DOHH2 (cell line): Measurements from ENCODE around the gene MS4A7.
A peak's percentile ranks its signal among the peaks of the same experiment; 100 is the strongest.

Experiments used
- H3F3A ChIP-seq: fragments of 200-600 bp; sonication (generic), shearing (Covaris generic); 2 replicates; pipeline ENCODE4 v1.6.0; 2016; ENCODE audit warnings: antibody characterized with exemption, mild to moderate bottlenecking; ENCODE audit not compliant: control insufficient read depth, insufficient read depth
- H3K27ac ChIP-seq: fragments of 200-600 bp; sonication (generic); 2 replicates; pipeline ENCODE4 v1.5.1; 2014; ENCODE audit warnings: low read depth, mild to moderate bottlenecking, low read length, moderate library complexity
- H3K27me3 ChIP-seq: fragments of 200-600 bp; sonication (generic); 2 replicates; pipeline ENCODE4 v1.6.1; 2014; ENCODE audit warnings: mild to moderate bottlenecking, low read length, mixed read lengths; ENCODE audit not compliant: control insufficient read depth
- H3K36me3 ChIP-seq: fragments of 200-600 bp; sonication (generic); 2 replicates; pipeline ENCODE4 v1.6.1; 2014; ENCODE audit warnings: mild to moderate bottlenecking, low read length, moderate library complexity, mixed read lengths; ENCODE audit not compliant: control insufficient read depth
- H3K4me1 ChIP-seq: fragments of 200-600 bp; sonication (generic); 2 replicates; pipeline ENCODE4 v1.6.1; 2014; ENCODE audit warnings: mild to moderate bottlenecking, low read length, mixed read lengths; ENCODE audit not compliant: control insufficient read depth
- H3K4me2 ChIP-seq: fragments of 200-600 bp; sonication (generic); 2 replicates; pipeline ENCODE4 v1.6.0; 2014; ENCODE audit warnings: mild to moderate bottlenecking, low read length, moderate library complexity
- H3K4me3 ChIP-seq: fragments of 200-600 bp; sonication (generic); 2 replicates; pipeline ENCODE4 v1.5.1; 2014; ENCODE audit warnings: mild to moderate bottlenecking, low read length, mixed read lengths
- H3K79me2 ChIP-seq: fragments of 200-600 bp; sonication (generic); 2 replicates; pipeline ENCODE4 v1.6.1; 2014; ENCODE audit warnings: mild to moderate bottlenecking, low read length, mixed read lengths; ENCODE audit not compliant: control insufficient read depth
- H3K9me2 ChIP-seq: fragments of 200-600 bp; sonication (generic); replicated peaks from 2 replicates; pipeline ENCODE4 v1.6.1; 2014; ENCODE audit warnings: mild to moderate bottlenecking, low read length, mixed read lengths; ENCODE audit not compliant: control insufficient read depth
- H3K9me3 ChIP-seq: fragments of 200-600 bp; sonication (generic); 2 replicates; pipeline ENCODE4 v1.6.1; 2014; ENCODE audit warnings: antibody characterized with exemption, low read length, mixed read lengths; ENCODE audit not compliant: control insufficient read depth, insufficient read depth
- H4K20me1 ChIP-seq: fragments of 200-600 bp; sonication (generic); 2 replicates; pipeline ENCODE4 v1.6.0; 2014; ENCODE audit warnings: low read depth, mild to moderate bottlenecking, antibody characterized with exemption, low read length, moderate library complexity; ENCODE audit not compliant: control insufficient read depth, insufficient read depth
- EZH2phosphoT487 ChIP-seq: fragments of 200-600 bp; sonication (generic); IDR thresholded peaks from 2 replicates; pipeline ENCODE4 v1.6.1; 2017; ENCODE audit warnings: borderline replicate concordance, mild to moderate bottlenecking, antibody characterized with exemption, low read length, moderate library complexity, mixed read lengths
- TF ChIP-seq, protein P1 (sequence below): fragments of 200-600 bp; sonication (generic); IDR thresholded peaks from one replicate; pipeline ENCODE4 v1.5.1; 2014; ENCODE audit warnings: antibody characterized with exemption, mild to moderate bottlenecking, low read depth, low read length; ENCODE audit not compliant: poor library complexity, severe bottlenecking

Gene MS4A7

DNA sequence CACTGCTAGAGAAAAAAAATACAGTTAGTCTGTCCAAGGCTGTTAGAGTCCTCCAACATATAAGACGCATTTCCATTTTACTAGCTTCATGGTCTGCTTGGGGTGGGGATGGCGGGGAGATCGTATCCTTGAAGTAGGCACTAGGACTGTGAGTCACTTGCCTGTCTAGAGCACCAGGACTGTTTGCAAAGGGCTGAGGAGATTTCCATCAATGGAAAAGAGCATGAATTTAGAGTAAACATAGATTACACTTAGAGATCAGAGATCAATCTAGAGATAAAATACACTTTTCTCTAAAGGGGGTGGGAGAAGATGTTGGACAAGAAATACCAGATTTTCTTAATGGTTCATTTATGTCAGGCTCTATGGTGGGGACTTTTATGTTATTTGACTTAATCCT, 1.7 kb upstream of the MS4A7 start:
- peaks cover 35% of the 10 kb centered on the region for H3K4me1 ChIP-seq
- peaks cover 5% of the 10 kb centered on the region for H3F3A ChIP-seq
- no peaks in the 10 kb centered on the region for H3K9me3 ChIP-seq
- 0 out of 2 replicates have a peak overlapping the region, but pooled peaks have one; percentile 15 for H3K4me2 ChIP-seq
- no peaks in the 10 kb centered on the region for H3K36me3 ChIP-seq
- no peaks in the 10 kb centered on the region for H3K9me2 ChIP-seq
- no peak overlapping the region for H3K4me3 ChIP-seq
- no peaks in the 10 kb centered on the region for H3K27me3 ChIP-seq
- H3K79me2 ChIP-seq, result no peaks in the 10 kb centered on the region
- TF ChIP-seq, protein P1, sequence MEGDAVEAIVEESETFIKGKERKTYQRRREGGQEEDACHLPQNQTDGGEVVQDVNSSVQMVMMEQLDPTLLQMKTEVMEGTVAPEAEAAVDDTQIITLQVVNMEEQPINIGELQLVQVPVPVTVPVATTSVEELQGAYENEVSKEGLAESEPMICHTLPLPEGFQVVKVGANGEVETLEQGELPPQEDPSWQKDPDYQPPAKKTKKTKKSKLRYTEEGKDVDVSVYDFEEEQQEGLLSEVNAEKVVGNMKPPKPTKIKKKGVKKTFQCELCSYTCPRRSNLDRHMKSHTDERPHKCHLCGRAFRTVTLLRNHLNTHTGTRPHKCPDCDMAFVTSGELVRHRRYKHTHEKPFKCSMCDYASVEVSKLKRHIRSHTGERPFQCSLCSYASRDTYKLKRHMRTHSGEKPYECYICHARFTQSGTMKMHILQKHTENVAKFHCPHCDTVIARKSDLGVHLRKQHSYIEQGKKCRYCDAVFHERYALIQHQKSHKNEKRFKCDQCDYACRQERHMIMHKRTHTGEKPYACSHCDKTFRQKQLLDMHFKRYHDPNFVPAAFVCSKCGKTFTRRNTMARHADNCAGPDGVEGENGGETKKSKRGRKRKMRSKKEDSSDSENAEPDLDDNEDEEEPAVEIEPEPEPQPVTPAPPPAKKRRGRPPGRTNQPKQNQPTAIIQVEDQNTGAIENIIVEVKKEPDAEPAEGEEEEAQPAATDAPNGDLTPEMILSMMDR, result no peak
- TF ChIP-seq EZH2phosphoT487, result no peak
- H3K27ac ChIP-seq, result no peak overlapping the region
- H4K20me1 ChIP-seq, result no peaks in the 10 kb centered on the region

DNA sequence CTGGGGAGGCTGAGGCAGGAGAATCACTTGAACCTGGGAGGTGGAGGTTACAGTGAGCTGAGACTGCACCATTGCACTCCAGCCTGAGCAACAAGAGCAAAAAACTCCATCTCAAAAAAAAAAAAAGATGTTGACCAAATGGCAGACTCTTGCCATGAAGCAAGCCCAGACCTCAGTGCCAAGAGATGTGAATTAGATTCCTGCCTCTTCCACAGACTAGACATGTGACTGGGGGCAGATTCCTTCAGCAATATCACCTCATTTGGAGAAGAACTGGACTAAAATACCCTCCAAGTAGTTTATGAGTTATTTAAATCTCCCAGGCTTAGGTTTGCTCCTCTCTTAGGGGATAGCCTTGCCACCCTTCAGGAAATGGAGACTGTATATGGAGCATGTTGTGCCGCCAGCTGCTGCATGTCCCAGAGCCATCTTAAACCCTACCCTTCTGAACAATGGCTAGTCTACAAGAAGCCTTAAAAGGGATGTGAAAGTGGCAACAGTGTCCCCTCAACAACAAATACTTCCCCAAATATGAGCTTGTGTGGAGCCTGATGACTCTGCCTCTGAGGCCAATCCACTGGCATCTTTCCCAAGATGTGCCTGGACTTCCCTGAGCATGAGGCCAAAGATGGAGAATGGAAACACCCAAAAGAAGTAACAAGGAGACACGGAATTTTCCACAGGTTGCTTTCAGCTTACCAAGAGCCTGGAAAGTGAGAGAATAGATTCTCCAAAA, 763 bp upstream of the MS4A7 start:
- H3K4me3 ChIP-seq, result peak overlapping the region; percentile 63
- H3K79me2 ChIP-seq, result no peaks in the 10 kb centered on the region
- no peaks in the 10 kb centered on the region for H3K9me2 ChIP-seq
- H3K4me1 ChIP-seq, result peaks cover 35% of the 10 kb centered on the region
- H3K27me3 ChIP-seq, result no peaks in the 10 kb centered on the region
- peak overlapping the region; percentile 91 for H3K27ac ChIP-seq
- H3K9me3 ChIP-seq, result no peaks in the 10 kb centered on the region
- no peaks in the 10 kb centered on the region for H4K20me1 ChIP-seq
- TF ChIP-seq, protein P1, result no peak
- H3K4me2 ChIP-seq, result peak overlapping the region; percentile 72
- no peaks in the 10 kb centered on the region for H3K36me3 ChIP-seq
- H3F3A ChIP-seq, result peaks cover 5% of the 10 kb centered on the region

DNA sequence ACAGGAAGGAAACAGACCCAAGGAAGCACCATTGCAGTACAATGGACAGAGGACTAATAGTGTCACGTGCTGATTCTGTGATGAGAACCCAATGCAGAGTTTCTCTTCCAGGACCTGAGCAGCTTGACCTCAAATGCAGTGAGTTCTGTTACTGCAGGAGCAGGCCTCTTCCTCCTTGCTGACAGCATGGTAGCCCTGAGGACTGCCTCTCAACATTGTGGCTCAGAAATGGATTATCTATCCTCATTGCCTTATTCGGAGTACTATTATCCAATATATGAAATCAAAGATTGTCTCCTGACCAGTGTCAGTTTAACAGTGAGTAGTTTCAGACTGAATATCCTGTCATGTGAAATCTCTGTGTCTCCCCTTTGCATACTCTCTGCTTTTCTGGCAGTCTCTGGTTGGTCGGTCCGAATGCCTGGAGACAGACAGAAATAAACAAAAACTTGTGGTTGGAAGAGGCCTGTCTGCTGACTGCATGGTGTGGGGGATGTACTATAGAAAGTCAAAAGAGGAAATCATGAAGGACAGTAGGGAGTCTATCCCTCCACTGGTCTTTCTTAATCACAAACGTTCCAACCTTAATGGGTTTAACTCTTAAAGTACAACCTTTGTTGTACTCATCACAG, 11.1 kb downstream of the MS4A7 start:
- no peaks in the 10 kb centered on the region for H3F3A ChIP-seq
- peaks cover 18% of the 10 kb centered on the region for H3K4me1 ChIP-seq

More for the DNA sequence above, 11.1 kb downstream of the MS4A7 start:
- Histone ChIP-seq H3K27ac (no peak overlapping the region), H3K4me3 (peak overlapping the region; percentile 11; the same call in 1 of the 2 replicates), H4K20me1 (no peaks in the 10 kb centered on the region), H3K36me3 (no peaks in the 10 kb centered on the region), H3K79me2 (no peaks in the 10 kb centered on the region), H3K4me2 (peak overlapping the region; percentile 38), H3K9me2 (no peaks in the 10 kb centered on the region), H3K9me3 (no peaks in the 10 kb centered on the region), H3K27me3 (no peaks in the 10 kb centered on the region)
- TF ChIP-seq EZH2phosphoT487, result no peak
- TF ChIP-seq, protein P1, result no peak
